Neural progenitor cell (in vitro differentiated cells): ENCODE data around the gene PIGM. TPM values are rescaled to one million over a fixed set of nuclear protein-coding genes. Genes with fewer than 3 reads are reported as not detected.

Experiments used
- DNase-seq: peaks from one replicate; pipeline ENCODE4 v3.0.0-alpha.2; 2016; ENCODE audit warnings: low spot score
- H2AFZ ChIP-seq: fragments of 200-600 bp; sonication (generic); replicated peaks from 2 replicates; pipeline ENCODE4 v1.6.1; 2016; ENCODE audit warnings: antibody characterized with exemption
- H3F3A ChIP-seq: fragments of 200-600 bp; sonication (generic); 2 replicates; pipeline ENCODE4 v1.6.1; 2016; ENCODE audit warnings: antibody characterized with exemption, low read depth
- H3K27ac ChIP-seq: fragments of 200-600 bp; sonication (generic); 2 replicates; pipeline ENCODE4 v1.5.1; 2016; ENCODE audit warnings: mild to moderate bottlenecking
- H3K27me3 ChIP-seq: fragments of 200-600 bp; sonication (generic); 2 replicates; pipeline ENCODE4 v1.6.1; 2016; ENCODE audit warnings: mild to moderate bottlenecking, moderate library complexity
- H3K36me3 ChIP-seq: fragments of 200-600 bp; sonication (generic); 2 replicates; pipeline ENCODE4 v1.5.1; 2016
- H3K4me1 ChIP-seq: fragments of 200-600 bp; sonication (generic); 2 replicates; pipeline ENCODE4 v1.6.1; 2016; ENCODE audit warnings: mixed run types
- H3K4me2 ChIP-seq: fragments of 200-600 bp; sonication (generic); 2 replicates; pipeline ENCODE4 v1.6.1; 2016
- H3K4me3 ChIP-seq: fragments of 200-600 bp; sonication (generic); 2 replicates; pipeline ENCODE4 v1.5.1; 2016
- H3K79me2 ChIP-seq: fragments of 200-600 bp; sonication (generic); 2 replicates; pipeline ENCODE4 v1.6.1; 2016; ENCODE audit warnings: low read depth
- H3K9ac ChIP-seq: fragments of 200-600 bp; sonication (generic); 2 replicates; pipeline ENCODE4 v1.6.1; 2016
- H3K9me3 ChIP-seq: fragments of 200-600 bp; sonication (generic); 2 replicates; pipeline ENCODE4 v1.5.1; 2016; ENCODE audit warnings: low read depth
- H4K20me1 ChIP-seq: fragments of 200-600 bp; sonication (generic); 2 replicates; pipeline ENCODE4 v1.6.1; 2016; ENCODE audit warnings: low read depth
- H3K27ac Mint-ChIP-seq: 3 replicates; pipeline ENCODE4 v1.8.0; 2021; ENCODE audit warnings: mixed read lengths
- H3K27me3 Mint-ChIP-seq: 2 replicates; pipeline ENCODE4 v1.8.0; 2022; ENCODE audit warnings: low read depth, mild to moderate bottlenecking, inconsistent platforms, moderate library complexity, mixed read lengths; ENCODE audit not compliant: insufficient read depth
- H3K36me3 Mint-ChIP-seq: 3 replicates; pipeline ENCODE4 v1.8.0; 2021; ENCODE audit warnings: mixed read lengths
- H3K4me1 Mint-ChIP-seq: 3 replicates; pipeline ENCODE4 v1.8.0; 2021; ENCODE audit warnings: mixed read lengths
- H3K4me3 Mint-ChIP-seq: 3 replicates; pipeline ENCODE4 v1.8.0; 2021; ENCODE audit warnings: mild to moderate bottlenecking, moderate library complexity, mixed read lengths
- H3K9me3 Mint-ChIP-seq: 3 replicates; pipeline ENCODE4 v1.8.0; 2020; ENCODE audit warnings: mixed read lengths
- EZH2 ChIP-seq: fragments of 200-600 bp; sonication (generic); IDR thresholded peaks from 2 replicates; pipeline ENCODE4 v1.6.1; 2017; ENCODE audit warnings: antibody characterized with exemption, mild to moderate bottlenecking, moderate library complexity
- EZH2phosphoT487 ChIP-seq: fragments of 200-600 bp; sonication (generic); IDR thresholded peaks from 2 replicates; pipeline ENCODE4 v1.6.1; 2017; ENCODE audit warnings: antibody characterized with exemption
- total RNA-seq: library from RNA; depleted of rRNA; stranded (reverse); fragments of >200 nt; gene quantifications from 2 replicates; pipeline ENCODE4 v1.2.3, GENCODE V29; 2015; ENCODE audit warnings: low replicate concordance
- TF ChIP-seq, protein P1 (sequence below): fragments of 200-600 bp; sonication (generic); IDR thresholded peaks from 2 replicates; pipeline ENCODE4 v1.5.1; 2017; ENCODE audit warnings: antibody characterized with exemption, mild to moderate bottlenecking

PIGM gene
- total RNA-seq, 1 donor from 2014 or later = 7.1 TPM

- no peak overlapping the region for H3K27ac ChIP-seq
- H3K36me3 ChIP-seq = no peaks in the 10 kb centered on the region
- peaks cover 45% of the 10 kb centered on the region for H3K4me1 Mint-ChIP-seq
- no peak for DNase-seq
- H3K4me3 Mint-ChIP-seq = no peak overlapping the region
- no peaks in the 10 kb centered on the region for H3K9me3 Mint-ChIP-seq
- H3K36me3 Mint-ChIP-seq = no peaks in the 10 kb centered on the region
- no peak overlapping the region for H2AFZ ChIP-seq
- peaks cover 27% of the 10 kb centered on the region for H3K4me1 ChIP-seq
- no peaks in the 10 kb centered on the region for H3F3A ChIP-seq
- peaks cover 12% of the 10 kb centered on the region for H3K27me3 ChIP-seq
- no peaks in the 10 kb centered on the region for H4K20me1 ChIP-seq
- H3K4me2 ChIP-seq = no peak overlapping the region
- no peak overlapping the region for H3K9ac ChIP-seq
- no peak overlapping the region for H3K4me3 ChIP-seq
- peaks cover 10% of the 10 kb centered on the region for H3K27me3 Mint-ChIP-seq
- no peaks in the 10 kb centered on the region for H3K79me2 ChIP-seq
- TF ChIP-seq EZH2phosphoT487 = no peak
- TF ChIP-seq EZH2 = no peak
- TF ChIP-seq, protein P1, sequence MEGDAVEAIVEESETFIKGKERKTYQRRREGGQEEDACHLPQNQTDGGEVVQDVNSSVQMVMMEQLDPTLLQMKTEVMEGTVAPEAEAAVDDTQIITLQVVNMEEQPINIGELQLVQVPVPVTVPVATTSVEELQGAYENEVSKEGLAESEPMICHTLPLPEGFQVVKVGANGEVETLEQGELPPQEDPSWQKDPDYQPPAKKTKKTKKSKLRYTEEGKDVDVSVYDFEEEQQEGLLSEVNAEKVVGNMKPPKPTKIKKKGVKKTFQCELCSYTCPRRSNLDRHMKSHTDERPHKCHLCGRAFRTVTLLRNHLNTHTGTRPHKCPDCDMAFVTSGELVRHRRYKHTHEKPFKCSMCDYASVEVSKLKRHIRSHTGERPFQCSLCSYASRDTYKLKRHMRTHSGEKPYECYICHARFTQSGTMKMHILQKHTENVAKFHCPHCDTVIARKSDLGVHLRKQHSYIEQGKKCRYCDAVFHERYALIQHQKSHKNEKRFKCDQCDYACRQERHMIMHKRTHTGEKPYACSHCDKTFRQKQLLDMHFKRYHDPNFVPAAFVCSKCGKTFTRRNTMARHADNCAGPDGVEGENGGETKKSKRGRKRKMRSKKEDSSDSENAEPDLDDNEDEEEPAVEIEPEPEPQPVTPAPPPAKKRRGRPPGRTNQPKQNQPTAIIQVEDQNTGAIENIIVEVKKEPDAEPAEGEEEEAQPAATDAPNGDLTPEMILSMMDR = no peak
- H3K27ac Mint-ChIP-seq = no peak overlapping the region
- H3K9me3 ChIP-seq = no peaks in the 10 kb centered on the region
These were observed 31.4 kb upstream of the PIGM start for GRCh38 chr1:160063176-160063575.

- H3K4me1 Mint-ChIP-seq = peaks cover 37% of the 10 kb centered on the region
- Histone ChIP-seq H3K4me1 (peaks cover 24% of the 10 kb centered on the region), H3K27ac (no peak overlapping the region), H3K4me3 (peak overlapping the region; percentile 8), H2AFZ (peak overlapping the region; percentile 7), H3F3A (no peaks in the 10 kb centered on the region), H3K9ac (no peak overlapping the region), H3K36me3 (no peaks in the 10 kb centered on the region), H4K20me1 (no peaks in the 10 kb centered on the region), H3K27me3 (peaks cover 2% of the 10 kb centered on the region), H3K4me2 (peak overlapping the region; percentile 64), H3K79me2 (no peaks in the 10 kb centered on the region), H3K9me3 (no peaks in the 10 kb centered on the region)
- H3K36me3 Mint-ChIP-seq = no peaks in the 10 kb centered on the region
- H3K27me3 Mint-ChIP-seq = peaks cover 10% of the 10 kb centered on the region
- H3K4me3 Mint-ChIP-seq = no peak overlapping the region
- DNase-seq = peak; percentile 67
- no peak for TF ChIP-seq EZH2
- TF ChIP-seq, protein P1 = no peak
- TF ChIP-seq EZH2phosphoT487 = no peak
- H3K27ac Mint-ChIP-seq = no peak overlapping the region
- no peaks in the 10 kb centered on the region for H3K9me3 Mint-ChIP-seq
These were observed 30.4 kb upstream of the PIGM start for GRCh38 chr1:160062230-160062532.

GRCh38 chr1:160061369-160062229 lies 29.8 kb upstream of the PIGM start:
- peak overlapping the region; percentile 7 for H2AFZ ChIP-seq
- H3K27ac Mint-ChIP-seq = peak overlapping the region; percentile 20
- H3K4me1 Mint-ChIP-seq = peaks cover 32% of the 10 kb centered on the region
- H3K4me3 ChIP-seq = peak overlapping the region; percentile 8
- H3K4me2 ChIP-seq = peak overlapping the region; percentile 64
- no peaks in the 10 kb centered on the region for H3F3A ChIP-seq
- TF ChIP-seq, protein P1 = no peak
- TF ChIP-seq EZH2phosphoT487 (no peak), EZH2 (no peak)
- DNase-seq = no peak
- no peaks in the 10 kb centered on the region for H3K36me3 ChIP-seq
- no peaks in the 10 kb centered on the region for H3K9me3 Mint-ChIP-seq
- H3K27me3 Mint-ChIP-seq = peaks cover 10% of the 10 kb centered on the region
- peaks cover 18% of the 10 kb centered on the region for H3K4me1 ChIP-seq
- H4K20me1 ChIP-seq = no peaks in the 10 kb centered on the region
- H3K4me3 Mint-ChIP-seq = no peak overlapping the region
- H3K9me3 ChIP-seq = no peaks in the 10 kb centered on the region
- no peak overlapping the region for H3K9ac ChIP-seq
- no peak overlapping the region for H3K27ac ChIP-seq
- no peaks in the 10 kb centered on the region for H3K27me3 ChIP-seq
- H3K36me3 Mint-ChIP-seq = no peaks in the 10 kb centered on the region
- H3K79me2 ChIP-seq = no peaks in the 10 kb centered on the region
